ENCODE results near the gene RAB21. TPM values are rescaled to one million over a fixed set of nuclear protein-coding genes. Genes with fewer than 3 reads are reported as not detected.

Gene RAB21
- total RNA-seq, 2 donors from 2014 or later: 90.8 to 103 TPM

Other genes starting within 250 kb of the RAB21 start
- 10 to 100 TPM; 47.2 to 47.9 TPM for gene ZFC3H1, start 91.0 kb upstream of the RAB21 start, total RNA-seq
- 1 to 10 TPM; 3.9 to 4.0 TPM for gene THAP2, start 90.6 kb upstream of the RAB21 start, total RNA-seq
- gene TMEM19, start 68.8 kb upstream of the RAB21 start, total RNA-seq: 10 to 100 TPM; 12.9 to 14.1 TPM
- 10 to 100 TPM; 38.5 to 45.5 TPM for gene TBC1D15, start 84.9 kb downstream of the RAB21 start, total RNA-seq
- not detected for gene TPH2, start 184.0 kb downstream of the RAB21 start, total RNA-seq

All from posterior vena cava (tissue), 2 donors.